GM19438 (cell line): ENCODE results near the gene GLI3.
"Not testable (repeated sequence)": the region's sequence is repeated elsewhere in the genome, so short reads cannot be mapped to it uniquely, and the experiment has no call there.

Experiments used
- ATAC-seq: cut with Tn5 transposase; IDR thresholded peaks from one replicate; pipeline ENCODE4 v1.9.1; 2021; ENCODE audit warnings: low read depth; ENCODE audit not compliant: unreplicated experiment

Gene GLI3

DNA sequence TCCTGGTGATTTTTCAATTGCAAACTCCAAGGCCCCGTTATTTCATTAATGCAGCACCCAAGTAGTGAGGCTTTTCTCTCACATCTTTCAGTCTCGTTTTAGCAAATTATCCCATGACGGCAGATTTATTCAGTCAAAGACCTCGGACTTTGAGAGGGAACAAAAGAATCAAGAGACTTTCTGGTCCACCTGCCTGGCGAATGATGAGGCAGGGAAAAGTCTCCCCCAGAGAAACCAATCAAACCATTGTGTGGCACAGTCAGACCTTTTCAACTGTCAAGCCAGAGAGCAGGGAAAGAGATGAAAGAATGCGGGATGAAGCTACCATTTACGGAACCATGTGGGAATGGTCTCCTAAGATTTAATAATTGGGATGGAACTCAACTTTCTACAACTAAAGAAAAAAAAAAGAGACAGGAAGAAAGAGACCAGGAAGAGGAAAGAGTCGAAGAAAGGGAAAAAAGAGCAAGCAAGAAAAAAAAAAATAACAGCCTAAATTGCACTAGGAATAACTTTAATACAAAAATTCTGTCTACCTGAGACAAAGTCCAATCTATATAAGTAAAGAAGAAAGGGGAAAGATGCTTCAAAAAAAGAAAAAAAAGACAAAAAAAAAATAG is 22.8 kb downstream of the GLI3 start:
- ATAC-seq = no peak

DNA sequence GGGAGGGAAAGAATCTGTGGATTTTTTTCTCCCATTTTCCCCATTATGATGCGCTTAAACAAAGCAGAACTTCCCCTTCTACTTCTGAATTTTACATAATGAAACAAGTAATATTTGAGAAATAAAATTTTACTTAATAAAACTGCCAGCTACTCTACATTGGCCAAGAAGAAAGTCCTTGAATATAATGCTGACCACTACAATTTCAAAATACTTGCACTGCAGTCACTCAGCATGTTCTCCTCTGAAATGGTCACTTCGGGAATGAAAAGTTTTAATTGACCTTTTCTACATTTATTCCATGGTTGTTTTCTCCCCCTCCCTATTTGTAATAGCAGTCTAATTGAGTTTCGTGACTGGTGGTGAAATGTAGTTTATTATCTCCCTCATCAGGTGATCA is 23.9 kb downstream of the GLI3 start:
- no peak for ATAC-seq

DNA sequence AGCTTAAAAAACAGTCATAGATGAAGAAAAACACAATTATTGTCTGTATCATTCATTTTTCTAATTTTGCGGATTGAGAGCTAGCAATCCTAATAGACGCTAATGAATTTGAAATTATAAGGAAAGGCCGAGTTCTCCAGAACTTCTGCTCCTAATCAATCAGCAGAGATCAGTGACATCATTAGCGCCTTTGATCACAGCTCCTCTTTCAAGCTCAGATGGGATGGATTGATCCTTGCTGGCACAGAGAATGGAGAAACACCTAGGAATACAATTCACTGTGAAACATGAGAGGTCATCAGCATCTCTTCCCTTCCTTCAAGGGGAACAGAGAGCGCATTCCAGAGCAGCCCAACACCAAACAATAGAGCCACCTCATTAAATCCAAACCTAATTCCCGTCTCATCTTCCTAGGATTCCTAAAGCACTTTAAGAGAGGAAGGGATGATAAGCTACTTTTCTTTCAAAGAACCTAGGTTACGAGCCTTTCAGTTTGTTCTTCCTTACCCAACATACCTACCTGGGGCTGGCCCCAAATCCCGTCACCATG is 24.4 kb downstream of the GLI3 start:
- ATAC-seq = no peak

DNA sequence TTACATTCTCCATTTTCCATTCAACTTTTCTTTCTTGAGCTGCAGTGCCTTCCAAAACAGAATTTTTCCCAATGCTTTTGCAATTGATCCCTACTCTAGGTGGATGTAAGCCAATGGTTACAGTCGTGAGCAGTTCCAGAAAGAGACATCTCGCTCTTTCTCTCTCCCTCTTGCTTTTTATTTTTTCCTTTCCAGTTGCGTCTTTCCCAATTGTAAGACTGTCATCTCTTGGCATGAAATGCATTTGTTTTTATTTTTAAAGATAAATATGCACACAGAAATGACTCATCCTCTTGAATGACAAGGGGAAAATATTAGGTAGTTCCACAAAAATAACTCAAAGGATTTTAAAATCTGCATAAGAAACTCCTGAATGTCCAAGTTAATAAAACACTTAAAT is 25.1 kb downstream of the GLI3 start:
- ATAC-seq = no peak

DNA sequence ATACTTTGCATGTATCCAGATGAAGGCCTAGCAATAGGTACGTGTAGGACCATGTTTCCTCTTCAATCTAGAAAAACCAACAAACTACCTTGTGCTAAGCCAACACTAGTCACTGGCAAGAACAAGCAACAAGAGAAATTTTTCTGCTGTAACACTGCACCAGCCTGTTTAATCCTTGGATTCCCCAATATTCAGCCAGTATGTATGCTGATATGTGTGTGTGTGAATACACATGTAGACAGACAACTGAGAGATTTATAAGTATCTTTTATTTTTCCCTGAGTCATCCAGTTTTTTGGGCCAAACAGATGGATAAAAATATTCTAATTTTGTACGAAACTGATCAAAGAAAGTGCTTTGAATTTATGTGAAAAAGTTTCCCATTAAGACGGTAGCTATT is 26.2 kb downstream of the GLI3 start:
- ATAC-seq = no peak

DNA sequence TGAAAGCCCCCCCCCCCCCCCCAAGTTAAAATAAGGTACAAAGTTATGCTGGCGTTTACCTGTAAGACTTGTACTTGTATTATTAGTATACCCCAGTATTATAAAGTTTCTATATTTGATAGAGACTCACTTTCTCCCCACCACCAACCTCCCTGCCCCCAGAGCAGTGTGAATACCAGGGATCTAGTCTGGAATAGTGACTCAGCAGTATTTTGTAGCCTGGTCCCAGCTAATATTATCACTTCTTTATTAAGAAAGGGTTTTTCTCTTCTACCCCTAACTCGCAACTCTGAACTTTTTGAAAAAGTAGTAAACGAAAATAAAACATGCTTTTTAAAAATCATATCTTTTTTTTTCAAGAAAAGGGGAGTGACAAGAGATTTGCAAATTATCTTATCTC is 26.7 kb downstream of the GLI3 start:
- ATAC-seq = no peak

DNA sequence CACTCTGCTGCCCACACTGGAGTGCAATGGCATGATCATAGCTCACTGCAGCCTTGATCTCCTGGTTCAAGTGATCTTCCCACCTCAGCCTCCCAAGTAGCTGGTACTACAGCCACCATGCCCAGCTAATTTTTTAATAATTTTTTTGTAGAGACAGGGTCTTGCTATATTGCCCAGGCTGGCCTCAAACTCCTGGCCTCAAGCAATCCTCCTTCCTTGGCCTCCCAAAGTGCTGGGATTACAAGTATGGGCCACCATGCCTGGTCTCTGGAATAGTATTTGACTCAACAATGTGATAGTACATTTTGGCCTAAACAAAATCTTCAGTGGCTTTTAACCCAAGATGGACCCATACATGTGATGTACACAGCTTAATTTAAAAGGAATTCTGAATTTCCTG is 27.9 kb downstream of the GLI3 start:
- not testable (repeated sequence) for ATAC-seq

DNA sequence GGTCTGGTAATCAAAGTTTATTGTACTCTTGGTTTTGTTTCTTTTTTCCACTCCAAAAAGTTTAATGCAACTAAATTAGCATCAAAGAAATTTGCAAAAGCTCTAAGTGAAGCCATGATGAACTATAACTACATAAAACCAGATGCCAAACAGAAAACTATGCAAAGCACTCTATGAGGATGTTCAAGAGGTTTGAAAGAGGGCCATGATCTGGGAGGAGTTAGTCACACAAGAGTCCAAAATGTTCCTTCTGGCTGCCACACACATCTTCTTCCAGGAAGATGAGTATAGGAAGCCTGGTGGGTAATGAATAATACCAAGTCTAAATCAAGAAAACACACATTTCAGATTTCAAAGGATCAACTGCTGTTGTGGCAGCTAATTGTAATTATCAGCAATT is 28.4 kb downstream of the GLI3 start:
- no peak for ATAC-seq

DNA sequence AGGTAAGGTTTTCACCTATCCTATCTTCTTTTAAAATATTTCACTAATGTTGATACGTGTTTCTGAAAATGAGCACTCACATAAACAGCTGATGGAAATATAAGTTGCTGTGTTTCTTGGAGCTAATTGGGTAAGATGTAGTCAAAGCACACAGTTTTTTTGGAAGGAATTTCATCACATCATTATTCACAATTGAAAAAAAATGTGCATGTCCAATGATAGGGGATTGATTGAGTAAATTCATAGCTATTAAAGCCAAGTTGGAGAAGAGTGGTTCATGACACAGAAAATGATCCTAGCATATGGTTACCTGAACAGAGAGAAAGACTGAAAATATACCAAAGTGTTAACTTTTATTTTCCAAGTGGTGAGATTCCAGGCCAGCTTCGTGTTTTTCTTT is 29.6 kb downstream of the GLI3 start:
- no peak for ATAC-seq

DNA sequence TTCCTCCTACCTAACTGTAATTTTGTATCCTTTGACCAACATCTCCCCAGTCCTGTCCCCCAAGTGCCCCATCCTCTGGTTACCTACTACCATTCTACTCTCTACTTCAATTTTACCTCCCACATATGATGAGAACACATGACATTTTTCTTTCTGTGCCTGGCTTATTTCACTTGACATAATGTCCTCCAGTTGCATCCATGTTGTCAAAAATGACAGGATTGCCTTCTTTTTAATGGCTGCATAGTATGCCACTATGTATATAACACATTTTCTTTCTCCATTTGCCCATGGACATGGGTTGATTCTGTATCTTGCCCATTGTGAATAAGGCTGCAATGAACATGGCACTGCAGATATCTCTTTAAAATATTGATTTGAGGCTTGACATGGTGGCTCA is 33.7 kb downstream of the GLI3 start:
- no peak for ATAC-seq

DNA sequence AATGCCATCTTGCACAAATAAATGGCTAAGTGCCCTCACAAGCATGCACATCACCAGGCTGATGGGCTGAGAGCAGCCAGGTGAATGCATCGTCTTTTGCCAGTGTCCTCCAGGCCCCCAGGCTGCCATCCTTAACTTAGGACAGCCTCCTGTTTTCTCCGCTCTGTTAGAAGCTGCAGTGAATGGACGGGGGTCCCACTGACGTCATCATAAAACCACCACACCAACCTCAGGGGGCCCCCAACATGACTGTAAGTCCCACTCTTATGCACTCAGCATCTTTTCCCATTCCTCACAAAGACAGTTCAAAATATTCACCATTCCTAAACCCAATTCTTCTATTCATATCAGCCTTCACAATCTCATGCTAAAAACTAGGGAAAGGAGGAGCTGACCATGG is 34.4 kb downstream of the GLI3 start:
- no peak for ATAC-seq

DNA sequence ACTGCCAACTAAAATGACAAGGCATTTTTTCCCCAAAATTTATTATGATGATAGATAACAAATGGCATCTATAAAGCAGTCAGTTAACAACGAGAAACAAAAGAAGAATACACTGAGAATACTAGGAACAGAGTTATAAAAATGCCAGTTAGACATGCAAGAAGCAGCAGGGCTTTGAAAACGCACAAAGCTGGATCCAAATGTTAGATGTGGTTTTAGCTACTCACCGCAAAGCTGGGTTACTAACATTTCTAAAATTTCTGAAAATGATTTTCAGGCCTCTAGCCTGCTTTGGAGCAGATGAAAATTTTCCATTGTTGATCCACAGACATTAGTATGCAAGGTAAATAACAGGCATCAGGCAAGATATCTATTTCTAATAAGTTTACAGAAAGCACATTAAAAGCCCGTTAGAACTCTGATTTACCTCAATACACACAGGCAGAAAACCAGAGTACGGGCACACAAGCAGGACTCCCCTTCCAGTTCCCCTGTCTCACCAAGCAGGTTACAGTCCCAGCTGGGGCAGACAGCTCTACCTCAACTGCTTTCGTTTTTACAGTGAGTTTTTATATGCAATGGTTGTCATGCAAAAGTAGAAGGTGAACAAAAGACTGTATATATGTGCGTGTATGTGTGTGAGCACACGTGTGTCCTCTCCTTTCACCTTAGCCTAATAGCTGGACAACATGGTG is 37.9 kb downstream of the GLI3 start:
- no peak for ATAC-seq

DNA sequence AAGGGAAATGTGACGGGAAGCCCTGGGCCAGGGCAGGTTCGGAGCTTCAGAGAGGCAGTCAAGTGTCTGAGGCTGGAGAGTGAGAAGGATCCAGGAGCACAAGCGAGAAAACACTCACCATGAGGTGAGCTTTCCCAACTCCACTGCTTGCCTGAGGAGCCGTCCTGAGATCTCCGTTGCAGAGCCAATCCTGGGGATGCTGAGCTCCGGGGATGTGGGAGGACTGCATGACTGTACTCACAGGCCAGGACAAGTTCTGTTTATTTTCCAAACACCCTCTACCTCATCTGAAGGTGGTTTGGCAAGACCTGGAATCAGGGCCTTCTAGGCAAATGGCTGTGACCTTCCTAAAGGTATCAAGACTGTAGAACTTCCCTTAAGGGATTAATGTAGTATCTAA is 38.7 kb downstream of the GLI3 start:
- ATAC-seq = no peak

DNA sequence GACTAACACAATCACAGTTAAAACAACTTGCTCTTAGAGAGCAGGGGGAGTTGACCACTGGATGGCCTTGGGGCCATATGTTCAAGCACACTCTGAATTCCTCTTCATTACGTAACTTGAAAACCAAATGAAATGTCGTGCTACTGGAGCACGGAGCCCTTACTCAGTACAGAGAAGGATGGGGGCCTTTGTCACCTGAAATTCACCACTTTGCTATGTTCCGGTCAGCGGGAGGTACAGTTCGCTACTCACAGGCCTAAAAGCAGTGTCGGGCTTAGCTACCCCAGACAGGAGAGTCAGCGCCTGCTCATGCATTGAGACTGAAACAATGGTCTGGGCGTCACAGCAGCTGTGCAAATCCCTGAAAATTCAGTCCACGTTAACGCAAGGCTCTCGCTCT is 39.6 kb downstream of the GLI3 start:
- no peak for ATAC-seq

DNA sequence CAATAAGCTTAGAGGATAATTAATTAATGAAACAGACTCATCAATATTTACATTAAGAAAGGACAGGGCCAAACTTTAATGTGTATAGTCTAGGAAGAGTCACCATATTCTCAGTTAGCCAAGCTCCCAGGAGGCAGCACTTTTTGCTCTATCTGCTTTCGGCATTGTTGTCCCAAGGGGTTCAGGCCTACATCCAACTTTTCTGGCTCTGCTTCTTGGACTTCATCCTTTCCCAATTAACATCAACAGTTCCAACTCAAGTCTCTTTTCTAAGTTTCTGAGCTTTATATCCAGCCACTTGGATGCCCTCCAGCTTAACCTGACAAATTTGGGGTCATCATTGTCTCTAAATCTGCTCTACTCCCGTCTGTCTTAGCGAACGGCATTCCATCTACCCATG is 42.8 kb downstream of the GLI3 start:
- no peak for ATAC-seq

DNA sequence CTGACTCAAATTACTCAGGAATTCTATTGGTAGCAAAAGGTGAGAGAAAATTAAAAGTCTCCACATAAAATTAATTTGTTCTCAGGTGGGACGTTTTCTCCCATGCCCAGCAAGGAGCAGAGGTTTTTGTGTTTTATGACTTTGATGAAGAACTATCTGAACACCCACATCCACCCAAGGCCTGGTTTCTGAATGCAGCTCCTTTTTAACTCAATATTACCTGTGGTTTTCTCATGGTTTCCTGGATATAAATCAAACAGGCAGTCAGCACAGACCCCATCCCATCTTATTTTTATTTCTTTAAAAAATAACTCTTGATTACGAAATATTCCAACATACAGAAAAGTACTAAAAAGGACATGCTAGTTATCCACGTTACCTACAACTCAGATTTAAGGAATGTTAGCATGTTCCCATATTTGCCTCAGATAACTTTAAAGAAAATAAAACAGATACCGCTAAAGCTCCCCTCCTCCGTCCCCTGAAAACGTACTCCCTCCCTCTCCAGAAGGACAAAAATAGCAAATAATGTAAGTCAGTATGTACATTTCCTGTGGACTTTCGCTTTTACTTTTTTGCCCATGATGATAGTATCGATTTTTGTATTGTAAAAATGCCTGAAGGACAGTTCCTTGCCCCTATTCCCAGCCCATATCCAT is 43.4 kb downstream of the GLI3 start:
- no peak for ATAC-seq

DNA sequence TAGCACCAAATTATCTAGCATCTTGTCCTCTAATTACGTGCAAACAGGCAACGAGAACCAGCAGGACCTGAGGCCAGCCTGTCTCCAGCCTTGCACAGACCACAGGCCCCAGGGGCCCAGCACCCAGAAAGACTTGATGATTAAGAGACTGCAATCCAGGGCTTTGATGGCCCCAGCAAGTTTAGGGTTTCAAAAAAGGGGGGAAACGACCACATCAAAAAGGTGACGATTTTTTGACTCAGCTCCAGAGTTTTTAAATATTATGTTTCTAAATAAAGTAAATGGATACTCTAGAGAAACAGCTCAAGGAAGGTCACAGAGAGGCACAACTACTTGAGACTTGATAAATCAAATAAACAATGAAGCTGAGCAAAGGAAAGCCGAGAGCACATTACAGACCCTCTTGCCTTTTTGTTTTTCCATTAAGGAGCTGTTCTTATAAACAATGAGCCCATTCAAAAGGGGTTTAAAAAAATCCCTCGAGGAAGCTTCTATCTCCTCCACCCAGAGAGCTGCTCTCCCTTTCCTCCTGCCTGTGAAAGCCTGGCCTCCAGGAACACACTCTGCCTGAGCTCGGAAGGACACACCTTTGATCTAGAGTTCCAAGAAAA is 44.1 kb downstream of the GLI3 start:
- no peak for ATAC-seq

DNA sequence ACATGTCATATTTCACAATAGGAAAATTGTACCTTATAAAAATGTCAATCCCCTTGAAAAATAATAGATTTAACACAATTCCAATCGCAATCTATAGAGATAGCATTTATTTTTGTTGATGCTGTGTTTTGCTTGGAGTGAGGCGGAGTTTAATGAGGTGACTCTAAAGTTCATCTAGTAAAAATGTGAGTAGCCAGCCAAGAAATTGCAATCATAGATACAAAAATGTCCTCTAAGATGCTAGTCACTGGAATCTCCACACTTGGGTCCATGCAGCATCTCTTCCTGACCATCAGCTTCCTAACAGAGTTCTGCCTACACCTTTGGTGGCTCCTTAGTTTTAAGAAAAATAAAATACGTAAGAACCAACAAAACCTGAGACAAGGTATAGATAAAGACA is 44.9 kb downstream of the GLI3 start:
- no peak for ATAC-seq

DNA sequence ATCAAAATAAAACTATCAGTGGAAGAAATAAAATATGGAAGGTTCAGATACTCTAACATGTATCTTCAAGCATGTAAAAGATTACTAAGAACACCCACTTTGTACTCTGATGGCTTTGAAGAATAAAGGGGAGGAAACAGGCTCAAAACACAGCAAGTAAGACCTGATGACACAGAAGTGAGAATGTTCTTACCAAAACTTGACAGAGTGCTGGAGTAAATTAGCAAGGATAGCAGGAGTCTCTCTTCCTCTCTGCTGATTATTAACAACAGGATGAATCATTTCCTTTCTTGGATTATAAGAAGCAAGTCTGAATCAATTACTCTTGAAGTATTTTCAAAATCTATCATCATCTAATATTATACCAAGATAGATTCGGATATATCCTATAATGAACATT is 47.5 kb downstream of the GLI3 start:
- ATAC-seq = no peak

DNA sequence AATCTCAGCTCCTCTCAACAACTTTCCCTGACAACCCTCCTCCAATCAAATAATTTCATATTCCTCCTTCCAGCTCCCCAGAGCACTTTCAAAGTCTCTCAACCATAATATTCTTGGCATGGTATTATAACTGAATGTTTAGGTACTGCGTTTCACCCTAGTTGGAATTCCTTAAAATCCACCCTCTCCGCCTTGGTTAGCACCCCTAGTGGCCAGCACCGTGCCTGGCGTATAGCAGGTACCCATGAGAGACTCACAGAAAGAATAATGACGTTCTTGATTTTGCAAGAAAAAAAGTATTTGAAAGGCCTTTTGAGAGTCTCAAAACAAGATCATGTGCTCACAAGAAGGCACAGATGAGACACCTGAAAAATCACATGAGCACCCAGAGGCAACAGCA is 50.9 kb downstream of the GLI3 start:
- ATAC-seq = no peak

DNA sequence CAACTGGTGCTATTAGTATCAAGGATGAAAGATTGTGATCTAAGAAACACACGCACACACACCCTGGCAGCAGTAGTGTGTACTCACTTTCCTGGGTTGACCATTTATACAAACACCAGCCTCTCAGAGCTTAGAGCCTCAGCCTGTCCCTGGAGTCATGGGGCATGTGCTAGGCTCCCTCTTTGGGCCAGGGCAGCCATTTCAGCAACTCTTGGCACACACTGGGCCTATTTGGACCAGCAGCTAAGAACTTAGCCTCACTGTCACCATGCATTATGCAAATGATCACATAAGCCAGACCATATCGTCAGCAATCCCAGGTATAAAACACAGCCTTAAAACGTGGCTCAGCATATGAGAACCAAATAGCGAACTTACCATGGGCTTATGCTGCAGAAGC is 51.3 kb downstream of the GLI3 start:
- ATAC-seq = no peak

DNA sequence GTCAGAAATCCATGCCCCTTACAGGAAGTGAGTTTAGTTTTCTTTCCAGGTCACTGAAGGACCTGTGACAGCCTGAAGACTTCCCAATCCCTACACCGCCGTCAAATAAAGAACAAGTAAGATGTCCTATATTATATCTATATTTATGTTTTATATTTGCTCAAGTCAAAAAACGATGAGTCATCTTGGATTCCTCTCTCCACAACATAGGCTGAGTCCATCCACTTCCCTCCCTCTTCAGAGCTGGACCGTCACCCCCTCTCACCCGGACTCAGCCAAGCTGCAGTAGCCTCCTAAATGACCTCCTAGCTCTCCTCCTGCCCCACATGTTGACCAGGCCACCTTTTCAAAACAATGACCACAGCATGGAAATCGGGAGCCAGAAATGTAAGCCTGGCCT is 53.5 kb downstream of the GLI3 start:
- no peak for ATAC-seq
